CD4-positive, alpha-beta T cell treated with Interleukin-15 for 1 hour (primary cell): ENCODE data around the gene UBAP2L.
"Not testable (repeated sequence)": the region's sequence is repeated elsewhere in the genome, so short reads cannot be mapped to it uniquely, and the experiment has no call there.

Experiments
- DNase-seq: peaks from one replicate; pipeline ENCODE4 v3.0.0-alpha.2; 2020

Gene UBAP2L

DNA sequence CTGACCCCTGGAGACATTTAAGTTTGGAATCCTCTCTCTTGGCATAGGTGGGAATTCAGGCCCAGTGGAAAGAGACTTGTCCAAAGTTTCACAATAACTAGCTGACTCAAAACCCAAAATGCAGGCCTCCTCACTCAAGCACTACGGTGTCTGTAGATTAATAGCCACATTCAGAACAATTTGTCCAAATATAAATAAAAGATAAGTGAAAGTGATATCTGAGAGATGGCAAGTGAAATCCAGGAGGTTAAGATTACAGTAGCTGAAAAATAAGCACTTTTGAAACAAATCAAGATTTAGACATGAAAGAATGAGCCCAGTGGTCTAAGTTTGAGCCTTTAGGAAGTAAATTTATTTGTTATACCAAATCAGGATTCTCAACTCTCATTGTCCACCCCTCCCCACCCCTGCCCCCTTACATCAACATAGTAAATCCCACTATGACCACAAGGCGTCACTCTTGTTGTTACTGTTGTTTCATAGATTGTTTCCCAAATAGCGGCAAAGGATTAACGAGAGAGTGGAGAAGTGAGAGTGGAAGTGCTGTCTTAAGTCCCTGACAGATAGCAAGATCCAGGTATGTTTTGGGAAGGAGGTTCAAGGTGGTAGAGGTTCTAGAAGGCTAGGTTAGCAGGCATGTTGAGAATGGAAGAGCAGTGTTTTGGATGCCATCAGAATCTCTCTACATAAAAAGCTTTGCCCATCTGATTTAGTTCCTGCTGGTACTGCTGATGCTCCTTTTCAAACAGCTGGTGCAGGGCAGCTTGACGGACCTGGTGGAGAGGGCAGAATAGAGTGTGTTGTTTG, 21.8 kb upstream of the UBAP2L start:
- peak; percentile 27 for DNase-seq

DNA sequence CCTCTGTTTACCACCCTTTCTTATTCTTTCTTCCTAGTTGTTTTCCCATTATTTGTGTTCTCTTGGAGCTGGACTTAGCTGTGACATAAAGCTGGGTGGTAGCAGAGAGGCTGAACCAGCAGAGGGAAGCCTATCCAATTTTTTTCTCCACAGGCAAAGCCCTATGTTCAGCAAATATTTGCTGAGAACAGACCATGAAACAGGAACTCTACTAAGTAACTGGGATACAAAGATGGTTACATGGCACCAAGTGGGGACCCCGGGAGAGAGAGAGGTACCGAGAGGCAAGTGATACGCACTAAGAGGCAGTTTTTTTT, 21.2 kb upstream of the UBAP2L start:
- no peak for DNase-seq

DNA sequence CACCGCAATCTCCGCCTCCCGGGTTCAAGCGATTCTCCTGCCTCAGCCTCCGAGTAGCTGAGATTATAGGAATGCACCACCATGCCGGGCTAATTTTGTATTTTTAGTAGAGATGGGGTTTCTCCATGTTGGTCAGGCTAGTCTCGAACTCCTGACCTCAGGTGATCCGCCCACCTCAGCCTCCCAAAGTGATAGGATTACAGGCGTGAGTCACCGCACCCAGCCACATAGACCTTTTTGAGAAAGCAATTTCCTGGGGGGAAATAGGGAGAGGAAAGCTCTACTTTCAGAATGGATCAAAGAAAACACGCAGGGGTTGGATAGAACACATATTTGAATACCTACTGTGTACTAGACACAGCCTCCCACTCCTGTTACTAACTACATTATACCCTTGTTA, 15.0 kb upstream of the UBAP2L start:
- not testable (repeated sequence) for DNase-seq

DNA sequence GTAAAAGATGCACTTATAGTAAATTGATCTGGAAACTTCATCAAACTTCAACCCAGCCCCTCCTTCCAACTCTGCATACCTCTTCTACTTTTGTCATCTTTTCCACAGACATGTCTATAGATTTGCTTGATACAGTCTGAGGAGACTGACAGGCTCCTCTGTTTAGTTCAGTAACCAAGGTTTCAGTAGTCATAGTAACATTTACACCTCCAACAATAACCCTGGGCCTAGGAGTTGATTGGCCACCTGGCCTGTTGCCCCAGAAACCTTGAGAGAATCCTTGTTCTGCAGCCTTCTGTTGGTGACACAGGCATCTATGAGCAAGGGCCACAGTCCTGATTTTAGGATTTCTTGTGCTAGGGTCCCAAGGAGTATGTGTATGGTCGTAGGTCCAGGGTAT, 14.6 kb upstream of the UBAP2L start, which contains the start of gene CFAP141:
TSS of gene CFAP141 (minus strand) at position 138 of the 400 bp plus-strand sequence. CDS start at position 112, 26 bp downstream.
- no peak for DNase-seq

DNA sequence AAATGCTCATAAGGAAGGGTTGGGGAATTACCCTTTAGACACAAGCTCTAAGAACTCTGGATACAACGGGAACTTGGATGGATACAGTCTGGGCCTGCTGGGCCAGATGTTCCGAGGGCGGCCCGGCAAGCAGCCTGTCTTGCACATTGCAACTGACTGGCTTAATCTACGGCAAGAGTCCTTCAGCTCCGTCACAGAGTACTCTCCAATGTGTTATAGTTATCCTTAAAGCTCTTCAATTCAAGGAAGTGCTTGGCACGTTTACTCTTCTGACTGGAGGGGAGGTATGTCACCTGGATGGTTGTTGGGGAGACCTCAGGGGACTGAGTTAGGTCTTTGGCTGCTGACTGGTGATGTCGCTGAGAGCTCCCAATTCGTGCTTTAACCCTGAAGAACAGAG, 13.5 kb upstream of the UBAP2L start:
- DNase-seq: no peak

DNA sequence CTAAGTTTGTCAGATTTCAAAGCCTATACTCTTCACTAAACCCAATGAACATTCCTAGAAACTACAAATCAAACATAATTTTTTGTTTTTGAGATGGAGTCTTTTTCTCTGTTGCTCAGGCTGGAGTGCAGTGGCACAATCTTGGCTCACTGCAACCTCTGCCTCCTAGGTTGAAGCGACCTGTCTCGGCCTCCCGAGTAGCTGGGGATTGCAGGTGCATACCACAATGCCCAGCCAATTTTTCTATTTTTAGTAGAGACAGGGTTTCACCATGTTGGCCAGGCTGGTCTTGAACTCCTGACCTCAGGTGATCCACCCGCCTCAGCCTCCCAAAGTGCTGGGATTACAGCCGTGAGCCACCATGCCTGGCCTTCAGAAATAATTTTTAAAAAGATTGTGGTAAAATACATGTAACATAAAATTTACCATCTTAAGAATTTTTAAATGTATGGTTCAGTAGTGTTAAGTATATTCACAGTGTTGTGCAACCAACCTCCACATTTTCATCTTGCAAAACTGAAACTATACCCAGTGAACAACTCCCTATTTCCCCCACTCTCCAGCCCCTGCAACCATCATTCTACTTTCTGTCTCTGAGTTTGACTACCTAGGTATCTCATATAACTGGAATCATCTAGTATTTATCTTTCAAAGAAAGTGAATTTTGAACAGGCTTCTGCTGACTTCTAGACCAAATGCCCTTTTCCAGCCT, 11.9 kb upstream of the UBAP2L start:
- DNase-seq: no peak

DNA sequence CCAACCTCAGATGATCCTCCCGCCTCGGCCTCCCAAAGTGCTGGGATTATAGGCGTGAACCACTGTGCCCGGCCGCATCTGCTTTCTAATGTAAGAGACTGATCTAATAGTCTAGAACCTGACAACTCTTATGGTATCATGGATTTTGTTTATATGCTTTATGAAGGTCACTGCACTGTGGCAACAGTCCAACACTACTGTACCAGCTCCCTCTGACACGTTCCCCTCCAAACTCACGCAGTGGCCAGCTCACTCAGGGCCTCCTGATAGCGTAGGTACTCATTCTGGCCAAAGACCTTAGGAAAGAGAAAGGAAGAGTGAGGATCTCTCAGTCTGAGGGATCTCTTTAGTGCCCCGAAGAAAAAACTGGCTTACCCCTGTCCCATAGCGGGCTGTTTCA, 8.7 kb upstream of the UBAP2L start:
- DNase-seq: no peak

DNA sequence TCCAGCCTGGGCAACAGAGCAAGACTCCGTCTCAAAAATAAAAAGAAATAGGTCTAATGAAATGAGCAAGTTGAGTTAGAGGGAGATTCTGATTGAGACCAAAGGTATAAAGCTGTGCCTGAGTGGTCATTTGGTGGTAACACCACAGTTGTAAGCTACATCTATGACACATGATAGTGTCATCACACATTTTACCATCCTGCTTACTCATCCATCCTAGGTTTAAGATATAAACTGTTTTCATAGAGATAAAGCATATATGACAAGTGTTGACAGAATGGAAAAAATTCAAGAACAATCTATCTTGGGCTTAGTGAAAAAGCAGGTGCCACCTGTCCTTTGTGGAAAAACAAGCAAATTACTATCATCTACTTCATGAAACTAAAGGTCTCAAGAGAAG, 7.5 kb upstream of the UBAP2L start:
- no peak for DNase-seq

DNA sequence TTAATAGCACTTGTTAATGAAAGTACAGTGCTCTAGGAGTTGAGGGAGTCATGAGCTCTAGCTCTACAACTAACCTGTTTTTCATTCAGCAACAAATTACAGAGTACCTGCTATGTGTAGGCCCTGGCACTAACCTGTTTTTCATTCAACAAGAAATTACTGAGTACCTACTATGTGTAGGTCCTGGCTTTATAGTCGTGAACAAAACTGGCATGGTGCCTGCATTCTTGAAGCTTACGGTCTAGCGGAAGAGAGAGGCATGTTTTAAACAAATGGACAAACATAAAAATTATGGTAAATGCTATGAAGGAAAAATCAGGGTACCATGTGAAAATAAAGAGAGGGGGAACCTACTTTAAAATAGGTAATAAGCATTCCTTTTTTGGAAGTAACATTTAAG, 2.2 kb upstream of the UBAP2L start:
- DNase-seq: no peak

DNA sequence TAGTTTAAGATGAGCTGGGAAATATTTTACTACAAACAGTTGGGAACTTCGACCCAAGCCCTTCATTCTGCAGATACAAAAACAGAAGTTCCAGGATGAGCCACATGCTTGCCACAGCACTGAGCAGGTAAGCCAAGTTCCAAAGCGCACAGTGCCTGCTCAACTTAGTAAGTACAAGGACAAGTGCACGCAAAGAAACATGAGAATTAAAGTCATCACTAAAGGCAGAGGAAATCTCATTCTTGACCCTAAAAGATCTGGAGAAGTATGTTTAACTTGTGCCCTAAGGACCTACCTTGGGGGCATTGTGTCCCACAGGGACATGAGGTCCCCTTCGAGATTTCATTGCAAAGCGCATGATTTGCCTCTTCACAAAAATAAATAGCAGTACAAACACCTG, 1.2 kb upstream of the UBAP2L start:
- DNase-seq: no peak

DNA sequence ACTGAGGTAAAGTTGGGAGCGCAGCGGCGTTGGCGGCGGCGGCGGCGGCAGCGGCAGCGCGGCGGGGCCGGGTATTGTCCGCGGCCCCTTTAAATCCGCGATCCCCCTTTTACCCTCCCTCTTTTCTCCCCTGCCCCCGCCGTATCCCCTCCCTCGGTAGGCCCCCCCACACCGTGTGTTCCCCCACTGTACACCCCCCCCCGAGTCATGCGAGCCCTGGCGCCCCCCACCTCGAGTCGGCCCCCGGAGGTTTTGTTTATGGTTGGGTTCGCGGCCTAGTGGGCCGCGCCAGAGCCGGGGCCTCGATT, 169 bp downstream of the UBAP2L start:
- no peak for DNase-seq

DNA sequence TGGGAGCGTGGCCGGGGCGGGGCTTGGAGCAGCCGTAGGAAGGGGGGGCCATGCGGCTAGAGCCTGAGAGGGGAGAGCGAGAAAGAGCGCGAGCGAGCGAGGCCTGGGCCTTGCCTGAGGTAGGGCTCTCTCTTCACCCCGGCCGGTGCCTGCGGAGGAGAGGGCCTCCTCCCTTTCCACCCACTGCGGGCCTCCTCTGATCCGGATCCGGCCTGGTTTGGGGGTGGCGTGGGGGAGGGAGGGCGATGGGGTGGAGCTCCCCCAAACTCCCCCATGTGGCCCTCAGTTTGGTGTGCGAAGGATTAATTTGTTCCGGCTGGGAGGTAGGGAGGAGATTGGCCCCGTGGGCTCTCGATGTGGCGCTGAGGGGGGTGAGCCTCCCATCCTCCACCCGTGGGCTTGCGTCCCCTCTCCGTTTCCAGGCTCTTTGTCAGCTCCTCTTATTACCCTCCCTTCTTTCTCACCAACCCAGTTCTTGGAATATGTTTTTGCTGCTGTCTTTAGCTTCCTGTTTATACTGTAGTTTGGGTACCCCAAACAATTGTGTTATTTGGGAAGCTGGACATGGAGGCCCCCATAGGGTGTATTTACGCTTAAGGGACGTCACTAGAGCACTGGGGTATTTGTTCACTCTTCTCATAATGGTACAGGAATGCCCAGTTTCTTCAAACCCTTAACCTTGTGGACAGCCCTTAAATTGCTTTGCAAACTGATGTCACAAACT, 685 bp downstream of the UBAP2L start:
- DNase-seq: peak; percentile 78

DNA sequence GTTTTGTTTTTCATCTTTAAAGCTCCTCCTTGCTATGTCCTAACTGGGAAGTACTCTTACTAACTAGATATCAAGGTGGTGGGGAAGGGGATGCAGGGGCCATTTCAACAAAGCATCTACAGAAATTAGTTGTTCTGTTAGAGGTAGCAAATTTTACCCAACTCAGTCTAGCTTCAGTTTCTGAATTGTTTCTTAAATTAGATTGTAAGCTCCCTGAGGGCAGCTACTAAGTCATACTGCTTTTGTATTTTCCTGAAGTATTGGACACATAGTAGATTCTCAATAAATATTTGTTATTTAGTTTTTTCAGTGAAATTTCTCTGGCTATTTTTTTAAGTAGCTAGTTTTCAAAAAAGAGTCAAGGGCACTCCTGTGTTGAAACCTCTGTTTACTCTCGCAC, 1.8 kb downstream of the UBAP2L start:
- no peak for DNase-seq

DNA sequence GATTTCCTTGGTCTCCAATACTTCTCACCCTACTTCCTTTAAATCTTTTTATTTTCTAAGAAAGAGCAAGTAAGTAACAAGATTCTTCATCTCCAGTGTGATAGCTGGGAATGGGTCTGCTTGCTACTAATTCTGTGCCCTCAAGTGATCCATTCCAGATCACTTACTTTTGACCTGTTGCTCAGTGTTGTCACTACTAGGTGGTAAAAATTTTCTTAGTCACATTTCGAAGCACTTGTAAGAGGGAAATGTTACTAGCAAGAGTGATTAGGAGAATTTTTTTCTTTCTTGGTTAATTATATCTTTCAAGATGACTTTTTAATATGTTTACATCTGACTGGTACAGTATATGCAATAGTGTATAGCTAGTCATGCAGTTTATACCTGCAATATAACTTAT, 2.2 kb downstream of the UBAP2L start:
- DNase-seq: no peak

DNA sequence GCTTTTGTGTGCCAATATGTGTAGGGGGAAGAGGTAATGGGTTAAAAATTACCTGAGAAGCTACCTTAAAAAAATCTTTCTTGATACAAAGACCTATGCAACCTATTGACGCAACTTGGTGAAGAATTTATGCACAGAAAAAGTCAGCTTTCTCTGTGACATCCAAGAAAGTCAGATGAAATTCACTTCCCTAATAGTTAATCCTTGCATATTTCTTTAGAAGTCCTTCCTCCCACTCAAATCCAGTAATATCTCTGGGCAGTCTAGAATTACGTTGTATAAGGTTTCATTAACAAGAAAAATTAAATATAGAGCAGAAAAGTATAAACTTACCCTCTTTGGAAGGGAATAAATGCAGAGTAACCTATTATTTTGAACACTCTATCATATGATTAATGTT, 2.9 kb downstream of the UBAP2L start:
- DNase-seq: no peak

DNA sequence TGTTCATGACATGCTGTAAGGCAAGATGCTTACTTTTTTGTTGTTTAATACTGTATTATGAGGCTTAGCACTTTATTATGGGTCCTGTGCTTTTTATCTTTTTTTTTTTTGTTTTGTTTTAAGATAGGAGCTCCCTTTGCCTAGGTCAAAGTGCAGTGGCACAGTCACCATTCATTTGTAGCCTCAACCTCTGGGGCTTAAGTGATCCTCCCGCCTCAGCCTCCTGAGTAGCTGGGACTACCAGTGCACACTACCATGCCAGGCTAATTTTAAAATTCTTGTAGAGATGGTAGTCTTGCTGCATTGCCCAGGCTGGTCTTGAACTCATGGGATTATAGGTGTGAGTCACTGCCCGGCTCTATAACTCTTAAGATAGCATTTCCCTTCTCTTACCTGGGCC, 4.6 kb downstream of the UBAP2L start:
- DNase-seq: no peak

DNA sequence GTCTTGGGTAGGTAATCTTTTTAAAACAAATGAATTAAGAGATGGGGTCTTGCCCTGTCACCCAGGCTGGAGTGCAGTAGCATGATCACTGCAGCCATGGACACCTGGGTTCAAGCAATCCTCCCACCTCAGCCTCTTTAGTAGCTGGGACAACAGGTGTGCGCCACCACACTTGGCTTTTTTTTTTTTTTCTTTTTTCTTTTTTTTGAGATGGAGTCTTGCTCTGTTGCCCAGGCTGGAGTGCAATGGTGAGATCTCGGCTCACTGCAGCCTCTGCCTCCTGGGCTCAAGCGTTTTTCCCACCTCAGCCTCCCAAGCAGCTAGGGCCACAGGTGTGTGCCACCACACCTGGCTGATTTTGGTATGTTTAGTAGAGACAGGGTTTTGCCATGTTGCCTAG, 10.4 kb downstream of the UBAP2L start:
- DNase-seq: not testable (repeated sequence)

DNA sequence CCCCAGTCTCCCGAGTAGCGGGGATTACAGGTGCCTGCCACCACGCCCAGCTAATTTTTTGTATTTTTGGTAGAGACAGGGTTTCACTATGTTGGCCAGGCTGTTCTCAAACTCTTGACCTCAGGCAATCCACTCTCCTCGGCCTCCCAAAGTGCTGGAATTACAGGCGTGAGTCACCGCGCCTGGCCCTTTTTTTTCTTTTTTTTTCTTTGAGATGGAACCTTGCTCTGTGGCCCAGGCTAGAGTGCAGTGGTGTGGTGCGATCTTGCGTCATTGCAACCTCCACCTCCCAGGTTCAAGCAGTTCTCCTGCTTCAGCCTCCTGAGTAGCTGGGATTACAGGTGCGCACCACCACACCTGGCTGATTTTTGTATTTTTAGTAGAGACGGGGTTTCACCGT, 12.4 kb downstream of the UBAP2L start:
- not testable (repeated sequence) for DNase-seq

DNA sequence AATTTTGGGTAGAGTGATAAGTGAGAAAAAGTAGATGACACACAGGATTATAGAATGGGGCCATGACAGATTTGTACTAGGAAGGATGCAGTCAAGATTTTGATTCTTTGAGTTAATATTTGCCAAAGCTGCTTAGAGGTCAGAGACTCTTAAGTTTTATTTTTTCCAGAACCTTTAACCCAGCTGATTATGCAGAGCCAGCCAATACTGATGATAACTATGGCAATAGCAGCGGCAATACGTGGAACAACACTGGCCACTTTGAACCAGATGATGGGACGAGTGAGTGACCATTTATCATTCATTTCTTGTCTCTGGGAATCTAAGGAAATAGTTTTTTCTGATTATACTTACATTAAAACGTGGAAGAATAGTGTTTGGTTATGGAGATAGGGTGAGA, 16.1 kb downstream of the UBAP2L start:
- no peak for DNase-seq

DNA sequence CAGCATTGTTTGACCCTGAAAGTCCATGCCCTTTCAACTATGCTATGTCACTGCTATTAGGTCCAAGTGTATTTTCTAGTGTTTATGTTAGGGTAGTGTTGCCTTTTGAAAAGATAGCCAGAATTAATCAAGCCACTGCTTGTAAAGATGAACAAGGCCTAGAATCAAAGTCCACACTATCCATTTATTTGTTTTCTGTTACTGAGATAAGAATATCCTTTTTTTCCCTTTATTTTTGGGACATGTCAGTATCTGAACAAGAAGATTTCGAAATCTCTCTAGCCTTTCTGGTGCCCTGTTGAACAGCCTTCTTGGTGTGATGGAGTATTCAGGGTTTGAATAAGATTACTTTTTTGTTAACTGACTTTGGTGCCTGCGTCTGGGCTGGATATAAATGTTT, 16.7 kb downstream of the UBAP2L start:
- DNase-seq: no peak

DNA sequence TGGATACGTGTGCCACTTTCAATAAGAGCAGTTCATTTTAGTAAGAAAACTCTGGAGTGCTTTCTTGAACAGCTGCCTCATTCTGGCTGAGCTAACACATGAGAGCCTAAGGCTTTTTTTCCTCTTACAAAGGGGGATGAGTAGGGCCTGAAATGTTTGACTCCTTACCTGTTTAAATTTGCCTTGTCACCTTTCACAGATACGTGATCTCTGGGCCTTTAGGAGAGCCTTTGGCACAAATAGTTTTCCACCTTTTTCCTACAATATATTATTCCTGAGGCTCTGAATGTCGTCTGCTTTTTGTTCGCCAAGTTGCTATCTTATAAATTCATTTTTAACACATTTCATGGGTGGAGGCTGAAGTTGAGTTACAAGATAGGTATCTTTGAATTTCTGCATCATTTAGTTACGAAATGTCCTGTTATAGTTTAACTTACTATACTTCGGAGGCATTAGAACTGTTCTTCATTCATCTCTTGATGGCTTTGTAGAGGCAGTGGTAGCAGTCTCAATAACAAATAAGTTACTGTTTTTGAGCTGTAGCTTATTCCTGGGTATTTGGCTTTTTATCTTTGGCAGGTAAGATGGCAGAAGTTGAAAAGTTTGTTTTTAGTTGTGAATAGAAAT, 17.2 kb downstream of the UBAP2L start:
- DNase-seq: no peak

DNA sequence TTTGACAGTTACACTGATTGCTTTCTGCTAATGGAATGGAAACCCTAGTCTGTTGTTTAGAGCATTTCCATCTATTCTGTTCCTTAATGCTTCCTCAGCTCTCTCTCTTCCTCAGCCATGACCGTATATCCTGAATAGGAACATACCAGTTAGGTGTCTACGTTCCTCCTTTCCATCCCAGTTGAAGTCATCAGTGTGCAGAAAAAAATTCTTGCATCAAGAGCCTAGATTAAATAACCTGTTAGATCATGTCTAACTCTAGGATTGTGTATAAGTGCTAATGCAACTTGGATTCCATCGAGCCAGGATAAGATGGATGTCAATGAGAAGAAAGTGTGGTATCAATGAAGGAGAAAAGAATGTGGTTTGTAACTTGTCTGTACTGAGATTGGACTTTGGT, 18.7 kb downstream of the UBAP2L start:
- DNase-seq: no peak

DNA sequence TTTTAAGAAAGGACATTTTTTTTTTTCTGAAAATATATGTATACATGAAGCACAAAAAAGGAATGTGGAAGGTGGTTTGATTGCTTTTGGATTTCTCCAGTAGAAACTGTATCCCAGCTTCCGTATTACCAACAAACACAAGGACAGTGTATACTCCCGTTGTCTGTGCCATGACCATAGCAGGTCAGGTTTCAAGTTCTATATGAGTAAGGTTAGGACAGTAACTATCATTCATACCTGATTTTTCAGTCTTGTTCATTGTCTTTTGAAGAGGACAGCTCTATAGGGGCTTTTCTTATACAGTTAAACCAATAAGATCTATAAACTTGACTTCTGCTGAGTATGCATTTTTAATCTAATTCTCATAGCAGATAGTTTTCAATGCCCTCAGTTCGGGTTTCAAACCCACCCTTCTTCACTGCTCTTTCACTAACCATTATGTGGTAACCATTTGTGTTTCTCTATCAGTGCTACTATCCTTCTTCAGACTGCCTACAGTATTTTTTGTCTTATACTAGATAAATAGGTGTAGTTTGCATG, 19.6 kb downstream of the UBAP2L start:
- no peak for DNase-seq
